Mucosa of rectum (tissue), 2 donors: ENCODE results near the gene ASIC4.

Source experiments
- H3K27ac ChIP-seq, 2 donors: one replicate each; pipeline ENCODE4 v1.7.0; 2013; ENCODE audit warnings: inconsistent platforms in 2 of 2, low read depth in 2 of 2, low read length in 2 of 2
- H3K27me3 ChIP-seq, 2 donors: one replicate each; pipeline ENCODE4 v1.7.0; 2013; ENCODE audit warnings: low read length in 2 of 2; ENCODE audit not compliant: control insufficient read depth in 2 of 2, insufficient read depth in 2 of 2
- H3K36me3 ChIP-seq, 2 donors: one replicate each; pipeline ENCODE4 v1.7.0; 2013; ENCODE audit warnings: low read length in 2 of 2; ENCODE audit not compliant: control insufficient read depth in 2 of 2, insufficient read depth in 2 of 2
- H3K4me1 ChIP-seq, 2 donors: one replicate each; pipeline ENCODE4 v1.7.0; 2013; ENCODE audit warnings: low read length in 2 of 2, mild to moderate bottlenecking in 1 of 2; ENCODE audit not compliant: control insufficient read depth in 2 of 2, insufficient read depth in 2 of 2
- H3K4me3 ChIP-seq, 2 donors: one replicate each; pipeline ENCODE4 v1.7.0; 2013; ENCODE audit warnings: low read length in 2 of 2
- H3K9ac ChIP-seq, 2 donors: one replicate each; pipeline ENCODE4 v1.7.0; 2013; ENCODE audit warnings: low read length in 2 of 2, low read depth in 1 of 2, mild to moderate bottlenecking in 1 of 2
- H3K9me3 ChIP-seq, 2 donors: one replicate each; pipeline ENCODE4 v1.7.0; 2013; ENCODE audit warnings: low read length in 2 of 2; ENCODE audit not compliant: control insufficient read depth in 2 of 2
- donor health status: healthy.
- donor health status: Normal muscosa, but diverticular disease.

ASIC4 gene

DNA sequence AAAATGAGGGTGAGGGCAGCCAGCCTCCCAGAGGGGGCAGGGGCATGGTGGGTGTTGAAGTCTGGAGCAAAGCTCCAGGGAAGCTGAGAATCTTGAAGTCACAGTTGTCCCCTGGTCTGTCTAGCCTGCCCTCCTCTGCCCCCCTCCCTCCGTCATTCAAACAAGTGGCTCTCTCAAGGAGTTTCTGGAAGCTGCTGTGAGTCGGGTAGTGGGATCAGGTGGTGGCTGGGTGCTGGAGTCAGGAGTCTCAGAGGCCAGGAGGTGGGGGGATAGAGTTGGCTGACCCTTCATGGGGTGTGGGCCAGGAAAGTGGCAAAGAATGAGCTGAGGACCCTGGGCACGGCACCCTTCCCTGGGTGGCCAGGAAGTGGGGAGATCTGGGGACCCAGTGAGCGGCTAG, 495 bp upstream of the ASIC4 start:
- H3K4me3 ChIP-seq, result no peak overlapping the region
- peaks cover 43 to 72% of the 10 kb centered on the region in 2 donors for H3K27me3 ChIP-seq
- peaks cover 6 to 7% of the 10 kb centered on the region in 2 donors for H3K4me1 ChIP-seq
- H3K9ac ChIP-seq, result no peak overlapping the region
- no peak overlapping the region for H3K27ac ChIP-seq
- H3K36me3 ChIP-seq, result no peaks in the 10 kb centered on the region
- no peaks in the 10 kb centered on the region for H3K9me3 ChIP-seq

DNA sequence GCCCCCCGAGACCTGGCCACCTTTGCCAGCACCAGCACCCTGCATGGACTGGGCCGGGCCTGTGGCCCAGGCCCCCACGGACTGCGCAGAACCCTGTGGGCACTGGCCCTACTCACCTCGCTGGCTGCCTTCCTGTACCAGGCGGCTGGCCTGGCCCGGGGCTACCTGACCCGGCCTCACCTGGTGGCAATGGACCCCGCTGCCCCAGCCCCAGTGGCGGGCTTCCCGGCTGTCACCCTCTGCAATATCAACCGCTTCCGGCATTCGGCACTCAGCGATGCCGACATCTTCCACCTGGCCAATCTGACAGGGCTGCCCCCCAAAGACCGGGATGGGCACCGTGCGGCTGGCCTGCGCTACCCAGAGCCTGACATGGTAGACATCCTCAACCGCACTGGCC, 554 bp downstream of the ASIC4 start:
- Histone ChIP-seq H3K9ac (no peak overlapping the region), H3K27me3 (peaks cover 43 to 72% of the 10 kb centered on the region in 2 donors)

DNA sequence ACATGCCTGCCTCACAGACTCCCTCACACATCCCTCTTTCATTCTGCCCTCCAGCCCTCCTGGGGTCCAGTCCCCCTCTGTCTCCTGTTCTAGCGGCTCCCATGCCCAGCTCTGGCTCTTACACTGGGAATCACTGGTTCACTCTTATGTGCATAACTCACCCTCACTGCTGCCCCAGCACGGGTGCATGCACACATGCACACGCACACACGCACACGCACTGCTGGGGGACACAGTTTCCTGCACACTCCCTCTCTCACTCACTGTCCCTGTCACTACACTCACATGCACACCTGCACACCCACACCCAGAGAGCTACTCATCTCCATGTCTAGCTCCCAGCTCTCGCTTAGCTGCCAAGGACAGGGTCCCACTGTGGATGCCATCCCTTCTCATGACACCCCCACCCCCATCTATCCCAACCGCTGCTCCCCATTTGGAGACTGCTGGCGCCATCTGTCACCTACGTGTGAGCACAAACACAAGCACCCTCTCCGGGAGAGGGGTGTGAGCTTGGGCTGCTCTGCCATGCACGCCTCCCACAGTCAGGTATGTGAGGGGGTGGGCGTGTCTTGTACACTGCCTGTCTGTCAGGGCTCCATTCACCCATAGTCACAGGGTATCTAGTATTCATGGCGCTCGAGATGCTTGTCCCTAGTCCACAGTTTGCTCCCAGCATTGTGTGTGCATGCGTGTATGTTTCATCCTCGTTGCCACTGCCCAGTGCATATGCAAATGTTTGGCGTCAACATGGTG, 1.8 kb downstream of the ASIC4 start:
- Histone ChIP-seq H3K4me1 (peaks cover 0 to 2% of the 10 kb centered on the region in 2 donors), H3K36me3 (no peaks in the 10 kb centered on the region), H3K9ac (no peak overlapping the region), H3K27me3 (peaks cover 41 to 74% of the 10 kb centered on the region in 2 donors), H3K9me3 (no peaks in the 10 kb centered on the region), H3K4me3 (no peak overlapping the region), H3K27ac (no peak overlapping the region)

More for the DNA sequence above, 554 bp downstream of the ASIC4 start:
- Histone ChIP-seq H3K27ac (no peak overlapping the region), H3K4me3 (no peak overlapping the region), H3K9me3 (no peaks in the 10 kb centered on the region), H3K36me3 (no peaks in the 10 kb centered on the region), H3K4me1 (peaks cover 2 to 6% of the 10 kb centered on the region in 2 donors)

DNA sequence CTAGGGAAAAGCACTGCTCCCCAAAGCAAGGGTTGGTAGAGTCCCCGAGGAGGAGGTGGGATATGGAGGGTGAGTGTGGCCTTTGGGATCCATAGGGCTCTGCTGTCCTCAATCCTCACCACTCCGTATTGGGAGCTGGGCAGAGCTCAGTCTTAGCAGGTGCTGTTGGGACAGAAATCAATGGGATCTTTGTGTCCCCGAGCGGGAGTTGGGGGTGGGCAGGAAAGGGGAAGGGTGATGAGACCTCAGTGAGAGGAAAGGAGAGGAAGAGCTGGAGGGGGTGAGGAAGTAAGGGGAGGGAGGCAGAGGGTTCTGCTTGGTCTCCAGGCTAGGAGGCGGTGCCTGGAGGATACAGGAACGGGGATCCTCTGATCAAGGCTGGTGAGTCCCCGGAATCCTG, 2.6 kb downstream of the ASIC4 start:
- Histone ChIP-seq H3K4me3 (no peak overlapping the region), H3K4me1 (peaks cover 0 to 2% of the 10 kb centered on the region in 2 donors), H3K9ac (no peak overlapping the region), H3K36me3 (no peaks in the 10 kb centered on the region), H3K27me3 (peaks cover 49 to 76% of the 10 kb centered on the region in 2 donors), H3K27ac (no peak overlapping the region), H3K9me3 (no peaks in the 10 kb centered on the region)

DNA sequence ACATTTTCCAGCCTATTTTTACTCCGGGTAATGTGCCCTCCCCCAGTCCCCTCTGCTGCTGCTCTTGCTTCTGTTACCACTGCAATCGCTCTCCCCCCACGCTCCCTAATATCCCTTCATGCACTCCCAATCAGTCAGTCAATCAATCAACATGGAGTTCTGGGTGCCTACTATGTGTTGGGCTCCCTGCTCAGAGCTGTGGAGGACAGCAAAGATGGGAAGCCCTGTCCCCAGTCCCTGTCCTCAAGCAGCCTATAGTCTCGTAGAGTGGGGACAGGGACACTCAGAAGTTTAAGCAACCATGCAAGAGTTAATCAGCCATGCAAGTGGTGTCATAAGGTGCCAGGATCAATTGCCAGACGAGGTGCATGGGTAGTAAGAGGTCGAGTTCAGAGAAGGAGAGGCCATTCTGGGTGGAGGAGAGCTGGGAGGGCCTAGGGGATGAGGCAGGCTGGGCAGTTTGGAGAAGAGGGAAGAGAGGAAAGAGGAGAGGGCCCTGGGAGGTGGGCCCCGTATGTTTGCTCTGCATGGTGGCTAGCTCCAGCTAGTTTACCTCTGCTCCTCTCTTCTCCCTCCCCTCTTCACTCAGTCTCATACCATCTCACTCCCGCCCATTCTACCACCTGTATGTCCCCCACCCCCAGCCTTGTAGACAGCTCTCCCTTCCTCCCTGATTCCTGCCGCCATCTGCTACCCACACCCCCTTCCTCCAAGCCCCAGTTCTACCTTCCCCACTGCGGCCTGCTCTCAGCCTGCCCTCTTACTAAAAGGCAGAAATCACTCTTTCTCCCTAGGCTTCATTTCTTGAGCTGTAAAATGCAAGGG, 3.9 kb downstream of the ASIC4 start:
- H3K9ac ChIP-seq, result no peak overlapping the region
- peaks cover 43 to 69% of the 10 kb centered on the region in 2 donors for H3K27me3 ChIP-seq
- no peaks in the 10 kb centered on the region for H3K9me3 ChIP-seq
- H3K36me3 ChIP-seq, result no peaks in the 10 kb centered on the region
- no peak overlapping the region for H3K27ac ChIP-seq
- H3K4me3 ChIP-seq, result no peak overlapping the region
- peaks cover 0 to 2% of the 10 kb centered on the region in 2 donors for H3K4me1 ChIP-seq

- Histone ChIP-seq H3K9ac (no peak overlapping the region), H3K27ac (no peak overlapping the region), H3K9me3 (no peaks in the 10 kb centered on the region), H3K4me1 (no peaks in the 10 kb centered on the region), H3K27me3 (peaks cover 51 to 69% of the 10 kb centered on the region in 2 donors), H3K4me3 (no peak overlapping the region), H3K36me3 (no peaks in the 10 kb centered on the region)
These were observed 5.2 kb downstream of the ASIC4 start for GRCh38 chr2:219519526-219519916.

GRCh38 chr2:219520079-219520478, 5.8 kb downstream of the ASIC4 start:
- peaks cover 54 to 65% of the 10 kb centered on the region in 2 donors for H3K27me3 ChIP-seq
- H3K27ac ChIP-seq, result no peak overlapping the region
- no peaks in the 10 kb centered on the region for H3K4me1 ChIP-seq
- no peak overlapping the region for H3K4me3 ChIP-seq
- no peak overlapping the region for H3K9ac ChIP-seq
- H3K36me3 ChIP-seq, result no peaks in the 10 kb centered on the region
- H3K9me3 ChIP-seq, result no peaks in the 10 kb centered on the region

DNA sequence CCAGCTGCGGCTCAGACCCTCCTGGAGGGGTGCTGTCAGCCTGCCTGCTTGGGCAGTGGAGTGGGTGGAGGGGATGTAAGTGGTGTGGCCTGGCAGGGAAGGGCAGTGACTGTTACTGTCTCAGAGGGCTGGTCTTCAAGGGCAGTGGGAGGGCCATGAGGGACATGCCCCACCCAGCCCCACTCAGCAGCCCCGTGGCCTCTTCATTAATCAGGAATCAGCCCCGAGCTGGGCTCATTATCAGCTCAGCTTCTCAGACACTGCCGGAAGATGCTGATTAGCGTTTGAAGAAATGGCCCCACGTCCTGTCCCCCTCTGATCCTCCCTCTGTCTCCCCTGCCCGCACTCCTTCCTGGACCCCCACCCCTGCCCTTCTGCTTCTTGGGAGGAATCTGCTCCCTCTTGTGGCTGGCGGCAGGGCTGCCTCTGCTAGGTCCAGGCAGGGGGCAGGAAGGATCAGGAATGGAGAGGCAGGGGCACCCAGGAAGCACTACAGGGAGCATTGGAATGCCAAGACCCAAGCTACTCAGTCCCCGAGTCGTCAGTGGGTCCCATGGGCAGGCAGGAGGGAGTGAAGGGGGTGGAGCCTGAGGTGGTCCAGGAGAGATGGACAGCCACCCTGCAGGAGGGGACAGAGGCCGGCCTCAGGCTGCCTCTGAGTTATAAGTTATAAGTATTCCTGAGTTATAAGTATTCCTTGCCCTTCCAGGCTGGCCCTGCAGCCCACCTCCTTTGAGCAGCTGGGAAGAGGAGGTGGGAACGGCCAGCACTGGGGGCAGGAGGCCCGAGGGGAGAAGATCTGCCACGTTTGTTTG, 7.0 kb downstream of the ASIC4 start:
- Histone ChIP-seq H3K27me3 (peaks cover 55 to 60% of the 10 kb centered on the region in 2 donors), H3K4me1 (no peaks in the 10 kb centered on the region), H3K36me3 (no peaks in the 10 kb centered on the region), H3K9ac (no peak overlapping the region), H3K4me3 (no peak overlapping the region), H3K9me3 (no peaks in the 10 kb centered on the region), H3K27ac (no peak overlapping the region)

GRCh38 chr2:219522111-219523030, 8.1 kb downstream of the ASIC4 start:
- no peak overlapping the region for H3K4me3 ChIP-seq

More at GRCh38 chr2:219522111-219523030, 8.1 kb downstream of the ASIC4 start:
- no peaks in the 10 kb centered on the region for H3K4me1 ChIP-seq
- H3K27me3 ChIP-seq, result peaks cover 46 to 61% of the 10 kb centered on the region in 2 donors
- no peak overlapping the region for H3K9ac ChIP-seq
- H3K27ac ChIP-seq, result no peak overlapping the region
- no peaks in the 10 kb centered on the region for H3K36me3 ChIP-seq
- no peaks in the 10 kb centered on the region for H3K9me3 ChIP-seq
